Neural cell (in vitro differentiated cells): ENCODE measurements around the gene PEX11A. TPM values are rescaled to one million over a fixed set of nuclear protein-coding genes. Genes with fewer than 3 reads are reported as not detected.
A peak's percentile ranks its signal among the peaks of the same experiment; 100 is the strongest.

Experiments used
- H2AFZ ChIP-seq: fragments of 200-600, 300-800 bp; sonication (generic), shearing (Covaris generic); 2 replicates; pipeline ENCODE4 v1.6.0; 2014; ENCODE audit warnings: low read depth, mild to moderate bottlenecking, antibody characterized with exemption, low read length, moderate library complexity
- H3F3A ChIP-seq: fragments of 200-600 bp; shearing (Covaris generic); 2 replicates; pipeline ENCODE4 v1.6.1; 2016; ENCODE audit warnings: mild to moderate bottlenecking, moderate library complexity, mixed read lengths, antibody characterized with exemption, low read length; ENCODE audit not compliant: insufficient read depth, poor library complexity, severe bottlenecking
- H3K27ac ChIP-seq: fragments of 200-600, 300-800 bp; sonication (generic), shearing (Covaris generic); 2 replicates; pipeline ENCODE4 v1.5.1; 2014; ENCODE audit warnings: mild to moderate bottlenecking, low read length, moderate library complexity
- H3K27me3 ChIP-seq: fragments of 300-800, 200-600 bp; sonication (generic), shearing (Covaris generic); 2 replicates; pipeline ENCODE4 v1.6.0; 2014; ENCODE audit warnings: mild to moderate bottlenecking, low read depth, low read length, moderate library complexity; ENCODE audit not compliant: insufficient read depth
- H3K36me3 ChIP-seq: fragments of 300-800, 200-600 bp; sonication (generic), shearing (Covaris generic); 2 replicates; pipeline ENCODE4 v1.5.1; 2014; ENCODE audit warnings: mild to moderate bottlenecking, antibody characterized with exemption, low read length, moderate library complexity; ENCODE audit not compliant: insufficient read depth
- H3K4me2 ChIP-seq: fragments of 300-800, 200-600 bp; sonication (generic), shearing (Covaris generic); 2 replicates; pipeline ENCODE4 v1.6.0; 2014; ENCODE audit warnings: mild to moderate bottlenecking, low read length
- H3K4me3 ChIP-seq: fragments of 300-800, 200-600 bp; sonication (generic), shearing (Covaris generic); 2 replicates; pipeline ENCODE4 v1.5.1; 2014; ENCODE audit warnings: mild to moderate bottlenecking, low read length, moderate library complexity
- H3K79me2 ChIP-seq: fragments of 200-600 bp; shearing (Covaris generic); replicated peaks from 2 replicates; pipeline ENCODE4 v1.6.0; 2014; ENCODE audit warnings: mild to moderate bottlenecking, low read length, moderate library complexity; ENCODE audit not compliant: insufficient read depth
- H3K9ac ChIP-seq: fragments of 300-800, 200-600 bp; sonication (generic), shearing (Covaris generic); 2 replicates; pipeline ENCODE4 v1.6.1; 2016; ENCODE audit warnings: mild to moderate bottlenecking, low read length, mixed read lengths
- H3K9me2 ChIP-seq: fragments of 200-600 bp; shearing (Covaris generic); 2 replicates; pipeline ENCODE4 v1.6.1; 2016; ENCODE audit warnings: mild to moderate bottlenecking, low read length, mixed read lengths; ENCODE audit not compliant: insufficient read depth
- H3K9me3 ChIP-seq: fragments of 200-600, 300-800 bp; sonication (generic), shearing (Covaris generic); 2 replicates; pipeline ENCODE4 v1.6.1; 2016; ENCODE audit warnings: mild to moderate bottlenecking, mixed run types, low read length, moderate library complexity, mixed read lengths
- H4K20me1 ChIP-seq: fragments of 200-600 bp; shearing (Covaris generic); 2 replicates; pipeline ENCODE4 v1.6.1; 2016; ENCODE audit warnings: mild to moderate bottlenecking, mixed run types; ENCODE audit not compliant: insufficient read depth
- EP300 ChIP-seq: fragments of 450-650 bp; conservative IDR thresholded peaks from 2 replicates; pipeline ENCODE4 v1.6.1; 2014; ENCODE audit warnings: antibody characterized with exemption, mild to moderate bottlenecking, moderate library complexity; ENCODE audit not compliant: poor library complexity, severe bottlenecking
- EZH2 ChIP-seq: fragments of 200-600, 300-800 bp; shearing (Covaris generic), sonication (generic); IDR thresholded peaks from 2 replicates; pipeline ENCODE4 v1.6.1; 2014; ENCODE audit warnings: antibody characterized with exemption, low read length, borderline replicate concordance, mild to moderate bottlenecking; ENCODE audit not compliant: insufficient read depth, poor library complexity, severe bottlenecking
- MXI1 ChIP-seq: fragments of 450-650 bp; conservative IDR thresholded peaks from 2 replicates; pipeline ENCODE4 v1.6.1; 2014; ENCODE audit warnings: antibody characterized with exemption, mild to moderate bottlenecking; ENCODE audit not compliant: poor library complexity, severe bottlenecking
- POLR2AphosphoS5 ChIP-seq: IDR thresholded peaks from 2 replicates; pipeline ENCODE4 v1.6.1; 2012
- RAD21 ChIP-seq: fragments of 450-650 bp; conservative IDR thresholded peaks from 2 replicates; pipeline ENCODE4 v1.6.1; 2014; ENCODE audit warnings: antibody characterized with exemption, mild to moderate bottlenecking, moderate library complexity
- SMC3 ChIP-seq: fragments of 450-650 bp; conservative IDR thresholded peaks from 2 replicates; pipeline ENCODE4 v1.6.1; 2014; ENCODE audit warnings: antibody characterized with exemption, mild to moderate bottlenecking, moderate library complexity; ENCODE audit not compliant: poor library complexity
- TAF1 ChIP-seq: IDR thresholded peaks from 2 replicates; pipeline ENCODE4 v1.6.1; 2012; ENCODE audit warnings: low read depth
- polyA plus RNA-seq: library from polyadenylated mRNA; depleted of rRNA; stranded (reverse); fragments of >200 nt; gene quantifications from 2 replicates; pipeline ENCODE4 v1.2.3, GENCODE V29; 2014
- TF ChIP-seq, protein P1 (sequence below): fragments of 450-650 bp; IDR thresholded peaks from 2 replicates; pipeline ENCODE4 v1.5.1; 2014; ENCODE audit warnings: antibody characterized with exemption, mild to moderate bottlenecking, moderate library complexity; ENCODE audit not compliant: poor library complexity, severe bottlenecking
- TF ChIP-seq, protein P2 (sequence below): IDR thresholded peaks from 2 replicates; pipeline ENCODE4 v1.6.1; 2012; ENCODE audit warnings: borderline replicate concordance

The PEX11A gene
- polyA plus RNA-seq, 1 donor from 2014 or later, result 13.6 TPM

DNA sequence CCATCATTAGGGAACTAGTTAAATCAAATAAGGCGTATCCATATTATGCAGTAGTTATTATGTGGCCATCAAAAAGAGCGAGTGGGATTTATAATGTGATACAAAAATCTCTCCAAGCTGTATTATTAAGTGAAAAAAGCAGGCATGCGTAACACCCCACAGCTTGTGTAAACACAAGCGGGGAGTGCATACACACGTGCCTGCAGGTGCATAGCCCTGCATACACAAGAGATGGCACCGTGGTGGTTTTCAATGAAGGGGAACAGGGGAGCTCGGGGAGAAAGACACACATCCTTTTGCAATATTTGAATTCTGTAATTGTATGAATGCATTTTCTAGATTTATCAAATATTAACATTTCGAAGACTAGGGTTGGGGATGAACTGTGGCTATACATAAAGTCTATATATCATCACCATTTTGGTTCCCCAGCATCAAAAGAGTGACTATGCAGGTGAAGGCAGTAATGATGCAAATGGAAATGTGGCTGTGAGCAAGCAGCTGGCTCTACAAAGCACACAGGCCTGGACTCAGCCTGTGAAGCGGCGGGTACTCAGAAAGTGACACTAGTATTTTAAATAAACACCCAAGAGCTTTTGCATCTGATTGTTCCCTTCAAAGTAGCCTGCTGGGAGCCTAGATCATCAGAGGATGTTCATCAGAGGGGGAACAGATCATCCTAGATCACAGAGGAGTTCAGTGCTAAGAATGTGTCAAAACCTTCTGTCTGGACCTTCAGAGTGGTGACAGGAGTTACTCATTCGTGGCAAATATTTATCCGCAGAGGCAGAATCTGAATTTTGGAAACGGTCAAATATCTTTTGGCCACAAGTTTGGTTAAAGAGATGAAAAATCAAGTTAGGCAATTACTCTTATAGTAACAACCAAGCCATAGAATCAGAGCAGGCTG lies 25.9 kb downstream of the PEX11A start:
- Histone ChIP-seq H3K9ac (peak overlapping the region; percentile 26), H2AFZ (no peak overlapping the region), H3K36me3 (no peaks in the 10 kb centered on the region), H3K79me2 (no peaks in the 10 kb centered on the region), H3K4me2 (no peak overlapping the region), H3K9me3 (no peaks in the 10 kb centered on the region), H3K4me3 (peak overlapping the region; percentile 56), H4K20me1 (no peaks in the 10 kb centered on the region), H3K27ac (no peak overlapping the region), H3K27me3 (peaks cover 18% of the 10 kb centered on the region), H3F3A (no peaks in the 10 kb centered on the region), H3K9me2 (no peaks in the 10 kb centered on the region)
- no peak for TF ChIP-seq TAF1
- TF ChIP-seq SMC3, result no peak

DNA sequence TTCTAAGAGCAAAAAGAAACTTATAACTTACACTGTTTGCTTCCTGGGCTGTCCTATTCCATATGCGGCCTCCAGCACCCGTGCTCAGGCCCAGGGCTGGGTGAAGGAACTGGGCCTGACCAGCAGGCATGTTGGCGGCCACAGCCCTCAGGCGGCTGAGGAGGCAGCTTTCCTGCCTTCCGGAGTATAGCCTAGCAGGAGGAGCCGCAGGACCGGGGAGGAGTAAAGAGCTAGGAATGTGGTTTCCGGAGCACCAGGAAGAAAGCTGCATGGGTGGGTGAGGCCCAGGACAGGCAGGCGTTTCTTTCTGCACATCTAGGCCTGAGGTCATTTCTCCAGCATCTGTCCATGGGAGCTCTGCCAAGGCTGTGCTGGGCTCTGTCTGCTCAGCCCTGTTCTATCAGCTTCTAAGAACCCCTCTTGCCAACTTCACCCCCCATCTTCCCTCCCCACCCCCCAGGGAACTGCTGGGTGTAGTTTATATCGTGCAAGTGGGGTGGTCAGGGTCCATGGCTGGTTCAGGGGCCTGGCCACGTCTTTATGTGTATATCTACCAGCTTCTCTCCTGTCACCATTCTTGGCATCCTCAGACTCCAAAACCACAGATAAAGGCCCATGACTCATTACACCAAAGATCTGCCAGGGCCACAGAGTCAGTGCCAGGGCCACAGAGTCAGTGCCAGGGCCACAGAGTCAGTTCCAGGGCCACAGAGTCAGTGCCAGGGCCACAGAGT lies 27.5 kb downstream of the PEX11A start:
- no peaks in the 10 kb centered on the region for H3F3A ChIP-seq
- no peaks in the 10 kb centered on the region for H3K36me3 ChIP-seq
- no peak overlapping the region for H3K27ac ChIP-seq
- peaks cover 18% of the 10 kb centered on the region for H3K27me3 ChIP-seq
- H3K9me2 ChIP-seq, result no peaks in the 10 kb centered on the region
- H3K4me3 ChIP-seq, result no peak overlapping the region
- TF ChIP-seq, protein P1, sequence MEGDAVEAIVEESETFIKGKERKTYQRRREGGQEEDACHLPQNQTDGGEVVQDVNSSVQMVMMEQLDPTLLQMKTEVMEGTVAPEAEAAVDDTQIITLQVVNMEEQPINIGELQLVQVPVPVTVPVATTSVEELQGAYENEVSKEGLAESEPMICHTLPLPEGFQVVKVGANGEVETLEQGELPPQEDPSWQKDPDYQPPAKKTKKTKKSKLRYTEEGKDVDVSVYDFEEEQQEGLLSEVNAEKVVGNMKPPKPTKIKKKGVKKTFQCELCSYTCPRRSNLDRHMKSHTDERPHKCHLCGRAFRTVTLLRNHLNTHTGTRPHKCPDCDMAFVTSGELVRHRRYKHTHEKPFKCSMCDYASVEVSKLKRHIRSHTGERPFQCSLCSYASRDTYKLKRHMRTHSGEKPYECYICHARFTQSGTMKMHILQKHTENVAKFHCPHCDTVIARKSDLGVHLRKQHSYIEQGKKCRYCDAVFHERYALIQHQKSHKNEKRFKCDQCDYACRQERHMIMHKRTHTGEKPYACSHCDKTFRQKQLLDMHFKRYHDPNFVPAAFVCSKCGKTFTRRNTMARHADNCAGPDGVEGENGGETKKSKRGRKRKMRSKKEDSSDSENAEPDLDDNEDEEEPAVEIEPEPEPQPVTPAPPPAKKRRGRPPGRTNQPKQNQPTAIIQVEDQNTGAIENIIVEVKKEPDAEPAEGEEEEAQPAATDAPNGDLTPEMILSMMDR, result no peak
- TF ChIP-seq EP300 (no peak), TAF1 (no peak), POLR2AphosphoS5 (no peak), SMC3 (no peak), RAD21 (no peak), MXI1 (no peak), EZH2 (no peak)
- TF ChIP-seq, protein P2, sequence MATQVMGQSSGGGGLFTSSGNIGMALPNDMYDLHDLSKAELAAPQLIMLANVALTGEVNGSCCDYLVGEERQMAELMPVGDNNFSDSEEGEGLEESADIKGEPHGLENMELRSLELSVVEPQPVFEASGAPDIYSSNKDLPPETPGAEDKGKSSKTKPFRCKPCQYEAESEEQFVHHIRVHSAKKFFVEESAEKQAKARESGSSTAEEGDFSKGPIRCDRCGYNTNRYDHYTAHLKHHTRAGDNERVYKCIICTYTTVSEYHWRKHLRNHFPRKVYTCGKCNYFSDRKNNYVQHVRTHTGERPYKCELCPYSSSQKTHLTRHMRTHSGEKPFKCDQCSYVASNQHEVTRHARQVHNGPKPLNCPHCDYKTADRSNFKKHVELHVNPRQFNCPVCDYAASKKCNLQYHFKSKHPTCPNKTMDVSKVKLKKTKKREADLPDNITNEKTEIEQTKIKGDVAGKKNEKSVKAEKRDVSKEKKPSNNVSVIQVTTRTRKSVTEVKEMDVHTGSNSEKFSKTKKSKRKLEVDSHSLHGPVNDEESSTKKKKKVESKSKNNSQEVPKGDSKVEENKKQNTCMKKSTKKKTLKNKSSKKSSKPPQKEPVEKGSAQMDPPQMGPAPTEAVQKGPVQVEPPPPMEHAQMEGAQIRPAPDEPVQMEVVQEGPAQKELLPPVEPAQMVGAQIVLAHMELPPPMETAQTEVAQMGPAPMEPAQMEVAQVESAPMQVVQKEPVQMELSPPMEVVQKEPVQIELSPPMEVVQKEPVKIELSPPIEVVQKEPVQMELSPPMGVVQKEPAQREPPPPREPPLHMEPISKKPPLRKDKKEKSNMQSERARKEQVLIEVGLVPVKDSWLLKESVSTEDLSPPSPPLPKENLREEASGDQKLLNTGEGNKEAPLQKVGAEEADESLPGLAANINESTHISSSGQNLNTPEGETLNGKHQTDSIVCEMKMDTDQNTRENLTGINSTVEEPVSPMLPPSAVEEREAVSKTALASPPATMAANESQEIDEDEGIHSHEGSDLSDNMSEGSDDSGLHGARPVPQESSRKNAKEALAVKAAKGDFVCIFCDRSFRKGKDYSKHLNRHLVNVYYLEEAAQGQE, result no peak
- no peaks in the 10 kb centered on the region for H3K79me2 ChIP-seq
- no peaks in the 10 kb centered on the region for H3K9me3 ChIP-seq
- H2AFZ ChIP-seq, result no peak overlapping the region
- H4K20me1 ChIP-seq, result no peaks in the 10 kb centered on the region
- no peak overlapping the region for H3K9ac ChIP-seq
- H3K4me2 ChIP-seq, result no peak overlapping the region
